Measurements from ENCODE around the gene HS3ST3B1. TPM values are rescaled to one million over a fixed set of nuclear protein-coding genes. Genes with fewer than 3 reads are reported as not detected.

HS3ST3B1 gene
- polyA plus RNA-seq, 4 donors = 25.1 to 32.7 (median 27.2) TPM

DNA sequence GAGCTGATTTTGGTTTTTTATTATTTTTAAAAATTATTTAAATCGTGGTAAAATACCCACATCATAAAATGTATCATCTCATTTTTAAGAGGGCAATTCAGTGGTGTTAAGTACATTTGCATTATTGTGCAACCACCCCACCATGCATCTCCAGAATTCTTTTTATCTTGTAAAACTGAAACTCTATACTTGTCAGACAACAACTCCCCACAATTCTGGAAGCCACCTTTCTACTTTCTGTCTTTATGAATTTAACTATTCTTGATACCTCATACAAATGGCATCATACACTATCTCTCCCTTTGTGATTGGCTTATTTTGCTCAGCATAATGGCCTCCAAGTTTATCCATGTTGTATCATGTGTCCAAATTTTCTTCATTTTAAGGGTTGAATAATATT lies 97.9 kb downstream of the HS3ST3B1 start:
- DNase-seq (ENCODE audit: low read depth in 4 of 4, low spot score in 3 of 4) = no peak

Other genes starting within 250 kb of the HS3ST3B1 start
- gene COX10, start 231.6 kb upstream of the HS3ST3B1 start, polyA plus RNA-seq (ENCODE audit: insufficient read length in 4 of 4) = 10 to 100 TPM; 16.8 to 20.1 (median 18.5) TPM
- under 1 TPM in 3 of 4 donors, not detected in 1; 0.37 to 0.81 (median 0.49) TPM for gene CDRT15, start 64.2 kb upstream of the HS3ST3B1 start, polyA plus RNA-seq (ENCODE audit: insufficient read length in 4 of 4)